ENCODE data around the gene ACAP2. TPM values are rescaled to one million over a fixed set of nuclear protein-coding genes. Genes with fewer than 3 reads are reported as not detected.

ACAP2 gene
- total RNA-seq, 1 donor from 2014 or later = 60.3 TPM

DNA sequence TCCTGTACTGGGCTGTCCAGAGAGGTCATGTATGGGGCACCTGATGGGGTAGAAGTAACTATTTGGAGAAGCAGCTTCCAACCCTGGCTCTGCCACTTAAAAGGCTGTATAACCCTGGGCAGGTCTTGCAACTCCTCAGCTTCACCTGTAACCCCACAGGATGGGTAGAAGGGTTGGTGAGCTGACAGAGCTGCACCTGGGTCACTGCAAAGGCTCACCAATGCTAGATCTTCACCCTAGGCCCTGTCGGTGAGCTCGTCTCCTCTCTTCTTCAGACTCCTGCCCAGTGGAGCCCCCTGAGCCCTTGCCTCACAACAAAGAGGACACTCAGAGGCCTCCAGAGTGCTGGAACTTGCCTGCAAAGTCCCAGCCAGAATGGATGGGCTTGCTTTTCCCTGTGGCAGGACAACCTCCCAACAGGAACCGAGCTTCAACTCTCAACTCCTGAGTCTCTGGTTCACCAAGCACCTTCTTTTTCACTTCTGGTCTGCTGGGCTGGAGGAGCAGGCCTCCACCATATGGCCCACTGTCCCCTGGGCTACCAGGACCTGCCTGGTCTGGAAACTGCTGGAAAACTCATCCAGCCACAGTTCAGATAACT is 217.7 kb downstream of the ACAP2 start:
- ATAC-seq (no peak), DNase-seq (peak; percentile 18)
- no peaks in the 10 kb centered on the region for H3K36me3 ChIP-seq
- intact Hi-C loops (cut with DNase I) = no loop called here
- TF ChIP-seq, protein P1, sequence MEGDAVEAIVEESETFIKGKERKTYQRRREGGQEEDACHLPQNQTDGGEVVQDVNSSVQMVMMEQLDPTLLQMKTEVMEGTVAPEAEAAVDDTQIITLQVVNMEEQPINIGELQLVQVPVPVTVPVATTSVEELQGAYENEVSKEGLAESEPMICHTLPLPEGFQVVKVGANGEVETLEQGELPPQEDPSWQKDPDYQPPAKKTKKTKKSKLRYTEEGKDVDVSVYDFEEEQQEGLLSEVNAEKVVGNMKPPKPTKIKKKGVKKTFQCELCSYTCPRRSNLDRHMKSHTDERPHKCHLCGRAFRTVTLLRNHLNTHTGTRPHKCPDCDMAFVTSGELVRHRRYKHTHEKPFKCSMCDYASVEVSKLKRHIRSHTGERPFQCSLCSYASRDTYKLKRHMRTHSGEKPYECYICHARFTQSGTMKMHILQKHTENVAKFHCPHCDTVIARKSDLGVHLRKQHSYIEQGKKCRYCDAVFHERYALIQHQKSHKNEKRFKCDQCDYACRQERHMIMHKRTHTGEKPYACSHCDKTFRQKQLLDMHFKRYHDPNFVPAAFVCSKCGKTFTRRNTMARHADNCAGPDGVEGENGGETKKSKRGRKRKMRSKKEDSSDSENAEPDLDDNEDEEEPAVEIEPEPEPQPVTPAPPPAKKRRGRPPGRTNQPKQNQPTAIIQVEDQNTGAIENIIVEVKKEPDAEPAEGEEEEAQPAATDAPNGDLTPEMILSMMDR (IDR thresholded peaks at IDR 0.05) = no peak
- H3K27me3 ChIP-seq = no peaks in the 10 kb centered on the region
- peaks cover 29% of the 10 kb centered on the region for H3K4me1 ChIP-seq
- H3K4me3 ChIP-seq = no peak overlapping the region
- no peak overlapping the region for H3K27ac ChIP-seq
- no peaks in the 10 kb centered on the region for H3K9me3 ChIP-seq

Other genes starting within 250 kb of the ACAP2 start
- 9.8 TPM for gene XXYLT1, start 171.9 kb downstream of the ACAP2 start, total RNA-seq
- gene PPP1R2, start 100.3 kb upstream of the ACAP2 start, total RNA-seq = 46.3 TPM
- 59.4 TPM for gene APOD, start 140.9 kb upstream of the ACAP2 start, total RNA-seq